Measurements from ENCODE around the gene CPSF7. TPM values are rescaled to one million over a fixed set of nuclear protein-coding genes. Genes with fewer than 3 reads are reported as not detected.

The CPSF7 gene
- total RNA-seq, 5 donors from 2014 or later (not counting 1 experiment from before 2014, with no cell fraction given), result 104 to 144 (median 117) TPM

GRCh38 chr11:61361237-61361740, 68.5 kb downstream of the CPSF7 start:
- Histone ChIP-seq H3K27me3 (replicated peaks in 1 of 2; ENCODE audit: control insufficient read depth in 2 of 2, extremely low read depth in 1 of 2, insufficient read depth in 2 of 2, low read length in 1 of 2) (no peaks in the 10 kb centered on the region), H3K36me3 (ENCODE audit: control insufficient read depth in 2 of 2, extremely low read depth in 1 of 2, insufficient read depth in 1 of 2, low read length in 1 of 2) (peaks cover 6 to 26% of the 10 kb centered on the region in 2 donors), H3K4me1 (ENCODE audit: control insufficient read depth in 1 of 2, extremely low read depth in 1 of 2, insufficient read depth in 2 of 2, low read length in 2 of 2) (peaks cover 10 to 38% of the 10 kb centered on the region in 2 experiments), H3K27ac (ENCODE audit: low read length) (peak overlapping the region; percentile 96), H3K9me3 (no peaks in the 10 kb centered on the region), H3K4me3 (ENCODE audit: control insufficient read depth in 1 of 2, extremely low read depth in 1 of 2, low read length in 1 of 2) (peak overlapping the region; percentile 89 to 93)
- CTCF ChIA-PET, result interaction anchor here (0.5 to 4.5 kb wide), 5 partner anchors 25 to 306 kb away, joined by 3 to 54 read pairs (median 5); partner anchors contain the start of genes DDB1 (in 1 of the 2) and TKFC (in 1 of the 2)
- peak in 1 of 35 experiments; percentile 1 for DNase-seq
- Mint-ChIP-seq H3K9me3 (no peaks in the 10 kb centered on the region), H3K4me3 (peak overlapping the region; percentile 99 to 100 (median 100)), H3K36me3 (peaks cover 8% of the 10 kb centered on the region), H3K27ac (peak overlapping the region; percentile 98 to 100), H3K27me3 (no peaks in the 10 kb centered on the region), H3K4me1 (peaks cover 33 to 59% (median 52%) of the 10 kb centered on the region in 3 donors)
- ATAC-seq (replicated peaks in 1 of 4), result peak in 3 of 4 experiments; percentile 2 to 3 (median 2)
- whole genome bisulfite sequencing (ENCODE audit: insufficient coverage), result under 1% methylated on average over 21 of the region's 22 CpGs
- POLR2A ChIA-PET, result interaction anchor here in 1 of 2 donors (0.5 to 1.1 kb wide), 2 partner anchors 74 to 877 kb away, joined by 3 read pairs; no protein-coding TSS in a partner anchor

- peak overlapping the region; percentile 43 to 48 for H3K27ac Mint-ChIP-seq
- no peaks in the 10 kb centered on the region for H3K9me3 ChIP-seq
- H3K9me3 Mint-ChIP-seq, result no peaks in the 10 kb centered on the region
- ATAC-seq (replicated peaks in 1 of 4) (no peak), DNase-seq (no peak)
- no peaks in the 10 kb centered on the region for H3K27me3 ChIP-seq (replicated peaks in 1 of 2; ENCODE audit: control insufficient read depth in 2 of 2, extremely low read depth in 1 of 2, insufficient read depth in 2 of 2, low read length in 1 of 2)
- peaks cover 6 to 16% of the 10 kb centered on the region in 2 donors for H3K36me3 ChIP-seq (ENCODE audit: control insufficient read depth in 2 of 2, extremely low read depth in 1 of 2, insufficient read depth in 1 of 2, low read length in 1 of 2)
- no peak overlapping the region for H3K27ac ChIP-seq (ENCODE audit: low read length)
- WGBS (ENCODE audit: insufficient coverage), result 100% methylated on average over 4 of the region's 6 CpGs
- ChIA-PET POLR2A (interaction anchor here (0.6 to 1.0 kb wide), 2 partner anchors 24 to 223 kb away, joined by 3 read pairs; no protein-coding TSS in a partner anchor), CTCF (interaction anchor here in 1 of 2 donors (4.5 kb wide), 1 partner anchor 23 kb away, joined by 54 read pairs; no protein-coding TSS in a partner anchor)
- H3K4me3 Mint-ChIP-seq, result peak overlapping the region in 1 of 3 donors; percentile 36
- peaks cover 14% of the 10 kb centered on the region for H3K36me3 Mint-ChIP-seq
- peaks cover 33 to 59% (median 52%) of the 10 kb centered on the region in 3 donors for H3K4me1 Mint-ChIP-seq
- peaks cover 10 to 38% of the 10 kb centered on the region in 2 experiments for H3K4me1 ChIP-seq (ENCODE audit: control insufficient read depth in 1 of 2, extremely low read depth in 1 of 2, insufficient read depth in 2 of 2, low read length in 2 of 2)
- H3K27me3 Mint-ChIP-seq, result no peaks in the 10 kb centered on the region
- H3K4me3 ChIP-seq (ENCODE audit: control insufficient read depth in 1 of 2, extremely low read depth in 1 of 2, low read length in 1 of 2), result no peak overlapping the region
These were observed 70.3 kb downstream of the CPSF7 start for GRCh38 chr11:61359516-61359915.

- H3K27ac ChIP-seq (ENCODE audit: low read length), result no peak overlapping the region
- WGBS (ENCODE audit: insufficient coverage), result 100% methylated on average over 1 of the region's 11 CpGs
- no peak overlapping the region for H3K4me3 ChIP-seq (ENCODE audit: control insufficient read depth in 1 of 2, extremely low read depth in 1 of 2, low read length in 1 of 2)
- H3K9me3 ChIP-seq, result no peaks in the 10 kb centered on the region
- CTCF ChIA-PET, result interaction anchor here in 1 of 2 donors (1.6 kb wide), 1 partner anchor 16 kb away, joined by 4 read pairs; no protein-coding TSS in a partner anchor
- DNase-seq, result no peak
- Mint-ChIP-seq H3K9me3 (no peaks in the 10 kb centered on the region), H3K27me3 (no peaks in the 10 kb centered on the region), H3K4me3 (no peak overlapping the region), H3K27ac (no peak overlapping the region), H3K36me3 (peaks cover 20% of the 10 kb centered on the region), H3K4me1 (peaks cover 28 to 54% (median 47%) of the 10 kb centered on the region in 3 donors)
- POLR2A ChIA-PET, result interaction anchor here in 1 of 2 donors (0.6 kb wide), 1 partner anchor 12 kb away, joined by 3 read pairs; no protein-coding TSS in a partner anchor
- H3K36me3 ChIP-seq (ENCODE audit: control insufficient read depth in 2 of 2, extremely low read depth in 1 of 2, insufficient read depth in 1 of 2, low read length in 1 of 2), result peaks cover 2 to 17% of the 10 kb centered on the region in 2 donors
- H3K27me3 ChIP-seq (replicated peaks in 1 of 2; ENCODE audit: control insufficient read depth in 2 of 2, extremely low read depth in 1 of 2, insufficient read depth in 2 of 2, low read length in 1 of 2), result no peaks in the 10 kb centered on the region
- peaks cover 10 to 38% of the 10 kb centered on the region in 2 experiments for H3K4me1 ChIP-seq (ENCODE audit: control insufficient read depth in 1 of 2, extremely low read depth in 1 of 2, insufficient read depth in 2 of 2, low read length in 2 of 2)
- ATAC-seq (replicated peaks in 1 of 4), result no peak
These were observed 71.2 kb downstream of the CPSF7 start for GRCh38 chr11:61358566-61358965.

- Mint-ChIP-seq H3K4me1 (peaks cover 27 to 53% (median 40%) of the 10 kb centered on the region in 3 donors), H3K4me3 (peak overlapping the region in 1 of 3 donors; percentile 28), H3K9me3 (no peaks in the 10 kb centered on the region), H3K36me3 (peaks cover 27% of the 10 kb centered on the region), H3K27ac (no peak overlapping the region), H3K27me3 (no peaks in the 10 kb centered on the region)
- ATAC-seq (replicated peaks in 1 of 4) (no peak), DNase-seq (no peak)
- POLR2A ChIA-PET, result no interaction called here
- Histone ChIP-seq H3K4me3 (ENCODE audit: control insufficient read depth in 1 of 2, extremely low read depth in 1 of 2, low read length in 1 of 2) (no peak overlapping the region), H3K27me3 (replicated peaks in 1 of 2; ENCODE audit: control insufficient read depth in 2 of 2, extremely low read depth in 1 of 2, insufficient read depth in 2 of 2, low read length in 1 of 2) (no peaks in the 10 kb centered on the region), H3K36me3 (ENCODE audit: control insufficient read depth in 2 of 2, extremely low read depth in 1 of 2, insufficient read depth in 1 of 2, low read length in 1 of 2) (peaks cover 2 to 24% of the 10 kb centered on the region in 2 donors), H3K4me1 (ENCODE audit: control insufficient read depth in 1 of 2, extremely low read depth in 1 of 2, insufficient read depth in 2 of 2, low read length in 2 of 2) (peaks cover 8 to 32% of the 10 kb centered on the region in 2 experiments), H3K27ac (ENCODE audit: low read length) (no peak overlapping the region), H3K9me3 (no peaks in the 10 kb centered on the region)
- WGBS (ENCODE audit: insufficient coverage), result 95% methylated on average over 4 of the region's 6 CpGs
- CTCF ChIA-PET, result interaction anchor here in 1 of 2 donors (1.6 kb wide), 1 partner anchor 16 kb away, joined by 4 read pairs; no protein-coding TSS in a partner anchor
These were observed 71.9 kb downstream of the CPSF7 start for GRCh38 chr11:61357894-61358239.

- peaks cover 28% of the 10 kb centered on the region for H3K36me3 Mint-ChIP-seq
- Histone ChIP-seq H3K27me3 (replicated peaks in 1 of 2; ENCODE audit: control insufficient read depth in 2 of 2, extremely low read depth in 1 of 2, insufficient read depth in 2 of 2, low read length in 1 of 2) (no peaks in the 10 kb centered on the region), H3K9me3 (no peaks in the 10 kb centered on the region), H3K4me1 (ENCODE audit: control insufficient read depth in 1 of 2, extremely low read depth in 1 of 2, insufficient read depth in 2 of 2, low read length in 2 of 2) (peaks cover 4 to 27% of the 10 kb centered on the region in 2 experiments), H3K4me3 (ENCODE audit: control insufficient read depth in 1 of 2, extremely low read depth in 1 of 2, low read length in 1 of 2) (no peak overlapping the region), H3K27ac (ENCODE audit: low read length) (no peak overlapping the region), H3K36me3 (ENCODE audit: control insufficient read depth in 2 of 2, extremely low read depth in 1 of 2, insufficient read depth in 1 of 2, low read length in 1 of 2) (peaks cover 2 to 29% of the 10 kb centered on the region in 2 donors)
- peaks cover 22 to 50% (median 35%) of the 10 kb centered on the region in 3 donors for H3K4me1 Mint-ChIP-seq
- H3K4me3 Mint-ChIP-seq, result peak overlapping the region in 1 of 3 donors; percentile 28
- ATAC-seq (replicated peaks in 1 of 4) (no peak), DNase-seq (no peak)
- ChIA-PET CTCF (interaction anchor here (0.6 to 1.6 kb wide), 2 partner anchors 15 to 17 kb away, joined by 3 to 4 read pairs; no protein-coding TSS in a partner anchor), POLR2A (no interaction called here)
- no peaks in the 10 kb centered on the region for H3K27me3 Mint-ChIP-seq
- peak overlapping the region in 1 of 2 donors; percentile 61 for H3K27ac Mint-ChIP-seq
- WGBS (ENCODE audit: insufficient coverage), result 87% methylated on average over 5 of the region's 9 CpGs
- no peaks in the 10 kb centered on the region for H3K9me3 Mint-ChIP-seq
These were observed 72.4 kb downstream of the CPSF7 start for GRCh38 chr11:61357233-61357893.

GRCh38 chr11:61356706-61357105, 73.1 kb downstream of the CPSF7 start:
- Histone ChIP-seq H3K27ac (ENCODE audit: low read length) (no peak overlapping the region), H3K27me3 (replicated peaks in 1 of 2; ENCODE audit: control insufficient read depth in 2 of 2, extremely low read depth in 1 of 2, insufficient read depth in 2 of 2, low read length in 1 of 2) (no peaks in the 10 kb centered on the region), H3K4me3 (ENCODE audit: control insufficient read depth in 1 of 2, extremely low read depth in 1 of 2, low read length in 1 of 2) (no peak overlapping the region), H3K36me3 (ENCODE audit: control insufficient read depth in 2 of 2, extremely low read depth in 1 of 2, insufficient read depth in 1 of 2, low read length in 1 of 2) (peaks cover 2 to 36% of the 10 kb centered on the region in 2 donors), H3K4me1 (ENCODE audit: control insufficient read depth in 1 of 2, extremely low read depth in 1 of 2, insufficient read depth in 2 of 2, low read length in 2 of 2) (peaks cover 4 to 27% of the 10 kb centered on the region in 2 experiments), H3K9me3 (no peaks in the 10 kb centered on the region)
- 94% methylated on average over 4 of the region's 4 CpGs for WGBS (ENCODE audit: insufficient coverage)
- Mint-ChIP-seq H3K27ac (peak overlapping the region in 1 of 2 donors; percentile 61), H3K4me3 (peak overlapping the region in 1 of 3 donors; percentile 25), H3K4me1 (peaks cover 18 to 47% (median 32%) of the 10 kb centered on the region in 3 donors), H3K36me3 (peaks cover 30% of the 10 kb centered on the region), H3K9me3 (no peaks in the 10 kb centered on the region), H3K27me3 (no peaks in the 10 kb centered on the region)
- ATAC-seq (replicated peaks in 1 of 4), result no peak
- CTCF ChIA-PET, result interaction anchor here in 1 of 2 donors (0.7 kb wide), 1 partner anchor 99 kb away, joined by 6 read pairs; no protein-coding TSS in a partner anchor
- POLR2A ChIA-PET, result no interaction called here
- DNase-seq, result no peak

Data from T-cell (primary cell).